Retina (tissue), 1 donor: ENCODE data around the gene PRPF19.

ENCODE experiments used
- DNase-seq: peaks from one replicate; pipeline ENCODE4 v3.0.0-alpha.2; 2016

PRPF19 gene

DNA sequence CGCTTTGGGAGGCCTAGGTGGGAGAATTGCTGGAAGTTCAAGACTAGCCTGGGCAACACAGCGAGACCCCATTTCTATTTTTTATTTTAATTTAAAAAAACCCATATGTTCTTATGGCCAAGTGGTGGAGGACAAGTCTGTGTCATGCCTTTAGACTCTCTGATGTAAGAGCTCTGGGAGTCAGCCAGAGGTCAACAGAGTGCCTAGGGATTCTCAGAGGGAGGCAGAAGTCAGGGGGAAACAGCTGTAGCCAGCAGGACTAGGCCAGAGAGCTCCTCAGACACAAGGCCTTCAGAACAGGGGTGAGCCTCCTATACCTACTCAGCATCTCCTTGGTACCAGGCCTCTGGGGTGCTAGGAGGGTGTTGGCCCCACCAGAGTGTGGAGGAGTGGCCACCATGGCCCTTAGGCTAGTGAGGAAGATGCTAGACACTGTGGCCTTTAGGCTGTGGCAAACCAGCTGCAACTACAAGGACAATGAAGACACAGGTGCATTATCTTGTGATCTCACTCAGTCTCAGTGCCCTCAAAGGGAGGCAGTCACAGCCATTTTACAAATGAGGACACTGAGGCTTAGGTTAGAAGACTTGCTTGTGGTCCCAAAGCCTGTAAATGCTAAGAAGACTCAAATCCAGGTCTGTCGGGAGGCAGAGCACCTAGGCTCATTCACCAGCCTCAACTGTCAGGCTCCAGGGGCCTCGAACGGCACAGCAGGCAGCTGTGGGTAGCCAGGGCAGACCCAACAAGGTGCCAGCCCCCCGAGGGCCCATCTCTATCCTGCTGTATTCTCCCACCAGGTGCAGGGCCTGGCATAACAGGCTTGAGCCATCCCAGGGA, 34.0 kb downstream of the PRPF19 start:
- no peak for DNase-seq

GRCh38 chr11:60871378-60872061, 34.9 kb downstream of the PRPF19 start:
- DNase-seq, result no peak

GRCh38 chr11:60870733-60871377, 35.5 kb downstream of the PRPF19 start:
- DNase-seq, result no peak

GRCh38 chr11:60870276-60870675, 36.1 kb downstream of the PRPF19 start:
- DNase-seq, result no peak

DNA sequence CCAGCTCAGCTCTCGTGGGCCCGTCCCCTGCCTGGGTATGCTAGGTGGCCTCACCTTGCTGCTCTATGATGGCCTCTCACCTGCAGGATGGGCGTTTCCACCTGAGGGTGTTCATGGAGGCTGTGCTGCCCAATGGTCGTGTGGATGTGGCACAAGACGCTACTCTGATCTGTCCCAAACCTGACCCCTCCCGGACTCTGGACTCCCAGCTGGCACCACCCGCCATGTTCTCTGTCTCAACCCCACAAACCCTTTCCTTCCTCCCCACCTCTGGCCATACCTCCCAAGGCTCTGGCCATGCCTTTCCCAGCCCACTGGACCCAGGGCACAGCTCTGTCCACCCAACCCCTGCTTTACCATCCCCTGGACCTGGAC, 36.9 kb downstream of the PRPF19 start:
- DNase-seq, result no peak

- DNase-seq, result no peak
These were observed 37.5 kb downstream of the PRPF19 start for GRCh38 chr11:60868682-60869450.

- DNase-seq, result no peak
These were observed 38.3 kb downstream of the PRPF19 start for GRCh38 chr11:60867871-60868681.

- DNase-seq, result no peak
These were observed 39.2 kb downstream of the PRPF19 start, which contains the start of gene ZP1 for GRCh38 chr11:60866911-60867870. TSS of gene ZP1 (plus strand) at chr11:60867542. CDS start at chr11:60867562, 20 bp downstream.

GRCh38 chr11:60864856-60865513, 41.4 kb downstream of the PRPF19 start:
- no peak for DNase-seq

DNA sequence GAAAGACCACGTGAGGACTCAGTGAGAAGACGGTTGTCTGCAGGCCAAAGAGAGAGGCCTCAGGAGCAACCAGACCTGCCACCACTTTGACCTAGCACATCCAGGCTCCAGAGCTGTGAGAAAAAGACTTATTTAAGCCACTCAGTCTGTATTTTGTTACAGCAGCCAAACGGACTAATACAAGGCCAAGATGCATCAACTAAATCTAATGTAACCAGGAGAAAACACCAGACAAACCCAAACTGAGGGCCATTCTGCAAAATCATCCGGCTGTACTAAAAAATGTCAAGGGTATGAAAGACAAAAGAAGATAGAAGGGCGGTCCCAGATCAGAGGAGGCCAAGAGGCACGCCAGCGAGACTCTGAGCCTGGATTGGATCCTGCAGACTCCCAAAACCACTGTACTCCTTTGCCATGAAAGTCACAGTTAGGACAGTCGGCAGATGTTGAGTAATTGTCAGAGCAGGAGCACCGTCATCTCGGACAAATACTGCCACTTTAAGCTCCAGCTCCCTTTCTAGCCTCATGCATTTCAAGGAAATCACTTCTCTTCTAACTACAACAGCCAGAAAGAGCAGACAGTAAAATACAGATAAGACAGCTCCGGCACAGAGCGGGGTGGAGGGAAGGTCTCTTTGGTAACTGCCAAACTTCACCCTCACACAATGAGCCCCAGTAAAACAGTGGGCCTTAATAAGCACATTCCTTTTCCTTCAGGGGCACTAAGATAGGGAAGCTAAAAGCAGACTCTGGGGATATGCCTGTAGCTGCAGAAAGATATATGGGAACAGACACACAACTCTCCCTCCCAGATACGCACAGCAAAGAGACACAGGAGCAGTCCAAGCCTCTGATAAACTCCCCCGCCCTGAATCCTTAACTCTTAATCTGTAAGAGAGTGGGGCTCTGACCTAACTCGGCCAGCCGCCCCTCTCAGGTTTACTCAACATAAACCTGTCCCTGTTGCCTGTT, 42.5 kb downstream of the PRPF19 start:
- DNase-seq, result no peak

- DNase-seq, result no peak
These were observed 44.2 kb downstream of the PRPF19 start for GRCh38 chr11:60862171-60862570.

GRCh38 chr11:60860943-60861342, 45.4 kb downstream of the PRPF19 start:
- DNase-seq, result peak; percentile 34

DNA sequence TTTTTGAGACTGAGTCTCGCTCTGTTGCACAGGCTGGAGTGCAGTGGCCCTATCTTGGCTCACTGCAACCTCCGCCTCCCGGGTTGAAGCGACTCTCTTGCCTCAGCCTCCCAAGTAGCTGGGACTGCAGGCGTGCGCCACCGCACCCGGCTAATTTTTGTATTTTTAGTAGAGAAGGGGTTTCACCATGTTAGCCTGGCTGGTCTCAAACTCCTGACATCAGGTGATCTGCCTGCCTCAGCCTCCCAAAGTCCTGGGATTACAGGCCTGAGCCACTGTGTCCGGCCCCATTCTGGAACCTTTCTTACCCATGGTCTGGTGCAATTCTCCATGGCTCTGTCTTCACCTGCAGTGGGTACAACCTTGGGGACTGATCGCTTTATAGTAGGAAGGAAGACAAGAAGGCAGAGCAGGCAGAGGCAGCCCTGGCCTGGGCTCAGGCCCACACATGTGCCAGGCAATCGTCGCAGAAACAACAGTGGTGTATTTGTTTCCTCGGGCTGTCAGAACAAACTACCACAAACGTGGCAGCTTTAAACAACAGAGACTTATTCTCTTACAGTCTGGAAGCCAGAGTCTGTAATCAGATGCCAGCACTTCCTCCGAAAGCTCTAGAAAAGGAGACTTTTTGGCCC, 46.7 kb downstream of the PRPF19 start:
- no peak for DNase-seq

DNA sequence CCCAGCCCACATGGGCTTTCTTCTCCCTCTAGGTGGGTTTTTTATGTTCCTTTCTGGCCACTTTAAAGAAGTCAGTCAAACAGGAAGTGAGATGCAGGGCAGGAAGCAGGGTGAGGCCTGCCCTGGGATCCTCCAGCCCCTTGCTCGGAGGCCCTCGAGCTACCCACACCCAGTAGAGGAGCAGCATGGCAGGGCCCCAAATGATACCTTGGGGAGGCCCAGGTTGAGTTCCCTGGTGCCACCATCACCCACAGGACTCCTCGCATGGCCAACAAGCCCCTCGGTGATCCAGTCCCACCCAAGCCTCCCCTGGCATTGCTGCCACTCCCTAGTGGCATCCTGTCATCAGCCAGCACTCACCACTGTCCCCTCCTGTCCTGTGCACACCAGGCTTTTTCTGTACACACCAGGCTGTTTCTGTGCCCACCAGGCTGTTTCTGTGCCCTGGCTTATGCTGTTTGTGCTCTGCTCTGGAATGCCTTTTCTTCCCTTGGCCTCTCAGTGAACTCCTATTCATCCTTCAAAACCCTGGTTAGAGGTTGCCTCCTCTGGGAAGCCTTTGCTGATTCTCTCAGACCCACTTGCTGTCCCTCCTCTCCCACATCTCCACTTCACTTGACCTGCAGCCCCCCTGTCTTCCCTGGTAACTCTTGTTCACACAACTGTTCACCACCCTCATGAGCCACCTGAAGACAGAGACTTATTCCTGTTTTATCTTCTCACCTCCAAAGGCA, 47.5 kb downstream of the PRPF19 start:
- DNase-seq, result no peak

DNA sequence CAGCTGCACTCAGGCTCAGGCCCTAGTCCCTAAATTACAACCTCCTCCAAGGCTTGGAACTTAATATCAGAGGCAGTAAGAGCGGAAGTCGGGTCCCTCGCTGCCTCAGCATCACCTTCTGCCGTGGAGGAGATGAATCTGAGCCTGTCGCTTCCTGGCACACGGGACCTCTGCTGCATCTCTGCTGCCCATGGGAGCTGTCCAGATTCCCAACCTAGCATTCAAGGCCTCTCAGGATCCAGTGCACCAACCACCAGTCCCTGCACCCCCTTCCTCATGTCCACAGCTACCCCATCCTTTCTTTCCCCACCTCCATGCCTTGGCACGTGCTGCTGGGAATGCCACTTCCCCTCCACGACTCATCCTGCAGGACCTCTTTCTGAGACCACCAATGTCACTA, 48.1 kb downstream of the PRPF19 start:
- DNase-seq, result no peak

- DNase-seq, result no peak
These were observed 48.8 kb downstream of the PRPF19 start for GRCh38 chr11:60857378-60858232.
